Measurements from ENCODE around the gene SVOPL.

DNA sequence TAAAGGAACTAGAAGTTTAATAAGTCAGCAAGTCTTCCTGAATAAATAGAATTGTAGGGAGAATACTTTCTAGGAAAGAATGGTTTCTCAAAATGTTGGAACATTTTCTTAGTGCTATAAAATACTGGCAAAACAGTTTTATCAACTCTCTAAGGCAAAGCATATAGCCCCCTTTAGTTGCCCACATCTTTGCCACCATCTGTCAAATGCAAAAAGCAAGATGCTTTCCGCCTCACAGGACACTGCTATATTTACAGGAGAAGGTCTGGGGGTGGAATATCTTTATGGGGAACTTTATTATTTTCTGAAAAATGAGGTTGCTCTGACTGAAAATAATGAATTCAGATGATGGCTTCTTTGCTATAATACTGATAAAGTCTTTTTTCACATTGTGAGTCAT lies 78.3 kb downstream of the SVOPL start:
- TF ChIP-seq, protein P1, sequence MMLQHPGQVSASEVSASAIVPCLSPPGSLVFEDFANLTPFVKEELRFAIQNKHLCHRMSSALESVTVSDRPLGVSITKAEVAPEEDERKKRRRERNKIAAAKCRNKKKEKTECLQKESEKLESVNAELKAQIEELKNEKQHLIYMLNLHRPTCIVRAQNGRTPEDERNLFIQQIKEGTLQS (IDR thresholded peaks at IDR 0.05) = no peak
- TF ChIP-seq, protein P2, sequence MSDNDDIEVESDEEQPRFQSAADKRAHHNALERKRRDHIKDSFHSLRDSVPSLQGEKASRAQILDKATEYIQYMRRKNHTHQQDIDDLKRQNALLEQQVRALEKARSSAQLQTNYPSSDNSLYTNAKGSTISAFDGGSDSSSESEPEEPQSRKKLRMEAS (IDR thresholded peaks at IDR 0.05) = no peak
- TF ChIP-seq, protein P3, sequence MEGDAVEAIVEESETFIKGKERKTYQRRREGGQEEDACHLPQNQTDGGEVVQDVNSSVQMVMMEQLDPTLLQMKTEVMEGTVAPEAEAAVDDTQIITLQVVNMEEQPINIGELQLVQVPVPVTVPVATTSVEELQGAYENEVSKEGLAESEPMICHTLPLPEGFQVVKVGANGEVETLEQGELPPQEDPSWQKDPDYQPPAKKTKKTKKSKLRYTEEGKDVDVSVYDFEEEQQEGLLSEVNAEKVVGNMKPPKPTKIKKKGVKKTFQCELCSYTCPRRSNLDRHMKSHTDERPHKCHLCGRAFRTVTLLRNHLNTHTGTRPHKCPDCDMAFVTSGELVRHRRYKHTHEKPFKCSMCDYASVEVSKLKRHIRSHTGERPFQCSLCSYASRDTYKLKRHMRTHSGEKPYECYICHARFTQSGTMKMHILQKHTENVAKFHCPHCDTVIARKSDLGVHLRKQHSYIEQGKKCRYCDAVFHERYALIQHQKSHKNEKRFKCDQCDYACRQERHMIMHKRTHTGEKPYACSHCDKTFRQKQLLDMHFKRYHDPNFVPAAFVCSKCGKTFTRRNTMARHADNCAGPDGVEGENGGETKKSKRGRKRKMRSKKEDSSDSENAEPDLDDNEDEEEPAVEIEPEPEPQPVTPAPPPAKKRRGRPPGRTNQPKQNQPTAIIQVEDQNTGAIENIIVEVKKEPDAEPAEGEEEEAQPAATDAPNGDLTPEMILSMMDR (IDR thresholded peaks at IDR 0.05 in 2 of 3, conservative IDR thresholded peaks at IDR 0.05 in 1 of 3; ENCODE audit: borderline replicate concordance in 1 of 3, insufficient read depth in 1 of 3, low read depth in 2 of 3, low read length in 2 of 3) = no peak
- TF ChIP-seq EZH2 (IDR thresholded peaks at IDR 0.05) (no peak), POLR2A (IDR thresholded peaks at IDR 0.05; ENCODE audit: borderline replicate concordance, extremely low read depth, insufficient read depth, insufficient read length) (no peak), JUND (IDR thresholded peaks at IDR 0.05) (no peak), EZH2phosphoT487 (IDR thresholded peaks at IDR 0.05; ENCODE audit: borderline replicate concordance) (no peak), CBX3 (IDR thresholded peaks at IDR 0.05; ENCODE audit: low read depth) (no peak)

Measured in HCT116 (cell line).